KMS-11 (cell line): ENCODE measurements around the gene INTS15.
A peak's percentile ranks its signal among the peaks of the same experiment; 100 is the strongest.

Experiments used
- H2AFZ ChIP-seq: fragments of 200-600 bp; sonication (generic); 2 replicates; pipeline ENCODE4 v1.6.1; 2016; ENCODE audit warnings: antibody characterized with exemption, mixed run types, low read depth
- H3K27ac ChIP-seq: fragments of 200-600 bp; sonication (generic); 2 replicates; pipeline ENCODE4 v1.6.1; 2016; ENCODE audit warnings: mild to moderate bottlenecking, mixed run types
- H3K27me3 ChIP-seq: fragments of 200-600 bp; sonication (generic); 2 replicates; pipeline ENCODE4 v1.6.1; 2017; ENCODE audit warnings: mild to moderate bottlenecking, low read depth, mixed run types, moderate library complexity; ENCODE audit not compliant: insufficient read depth
- H3K36me3 ChIP-seq: fragments of 200-600 bp; sonication (generic); 2 replicates; pipeline ENCODE4 v1.6.1; 2017; ENCODE audit warnings: mild to moderate bottlenecking, mixed run types; ENCODE audit not compliant: insufficient read depth
- H3K4me1 ChIP-seq: fragments of 200-600 bp; sonication (generic); 2 replicates; pipeline ENCODE4 v1.6.1; 2016; ENCODE audit warnings: mild to moderate bottlenecking, low read depth, mixed run types; ENCODE audit not compliant: poor library complexity, severe bottlenecking
- H3K4me2 ChIP-seq: fragments of 200-600 bp; sonication (generic); 2 replicates; pipeline ENCODE4 v1.7.0; 2016; ENCODE audit warnings: mild to moderate bottlenecking, mixed run types
- H3K4me3 ChIP-seq: fragments of 200-600 bp; sonication (generic); IDR thresholded peaks from 2 replicates; pipeline ENCODE4 v1.6.1; 2017; ENCODE audit warnings: low read depth, low read length, mixed read lengths; ENCODE audit not compliant: insufficient read depth
- H3K79me2 ChIP-seq: fragments of 200-600 bp; sonication (generic); 2 replicates; pipeline ENCODE4 v1.6.1; 2016; ENCODE audit warnings: low read depth, mixed run types; ENCODE audit not compliant: insufficient read depth
- H3K9ac ChIP-seq: fragments of 200-600 bp; sonication (generic); 2 replicates; pipeline ENCODE4 v1.6.1; 2016; ENCODE audit warnings: mild to moderate bottlenecking, mixed run types
- H4K20me1 ChIP-seq: fragments of 200-600 bp; sonication (generic); 2 replicates; pipeline ENCODE4 v1.6.1; 2016; ENCODE audit warnings: mild to moderate bottlenecking, mixed run types; ENCODE audit not compliant: insufficient read depth
- CTCF ChIP-seq: fragments of 200-600 bp; sonication (generic); conservative IDR thresholded peaks from 2 replicates; pipeline ENCODE4 v1.6.1; 2017; ENCODE audit warnings: low read depth, mild to moderate bottlenecking, antibody characterized with exemption, low read length, moderate library complexity, mixed read lengths

The INTS15 gene

GRCh38 chr7:6637544-6638229 is 47.9 kb downstream of the INTS15 start:
- TF ChIP-seq CTCF: 0 out of 2 replicates have a peak, but pooled peaks have one; percentile 21
- peak overlapping the region; percentile 64 for H3K4me2 ChIP-seq
- H3K4me1 ChIP-seq: no peaks in the 10 kb centered on the region
- H2AFZ ChIP-seq: peak overlapping the region; percentile 49
- H3K36me3 ChIP-seq: peaks cover 3% of the 10 kb centered on the region; the same call in 1 of the 2 replicates
- H3K27me3 ChIP-seq: no peaks in the 10 kb centered on the region
- H4K20me1 ChIP-seq: no peaks in the 10 kb centered on the region
- H3K4me3 ChIP-seq: no peak overlapping the region
- no peaks in the 10 kb centered on the region; the same call in 1 of the 2 replicates for H3K79me2 ChIP-seq
- H3K9ac ChIP-seq: peak overlapping the region; percentile 48
- H3K27ac ChIP-seq: no peak overlapping the region

GRCh38 chr7:6639032-6639431 is 49.2 kb downstream of the INTS15 start:
- no peak overlapping the region for H3K4me3 ChIP-seq
- peaks cover 3% of the 10 kb centered on the region; the same call in 1 of the 2 replicates for H3K36me3 ChIP-seq
- no peaks in the 10 kb centered on the region for H3K4me1 ChIP-seq

GRCh38 chr7:6639627-6640026 is 49.8 kb downstream of the INTS15 start:
- no peak overlapping the region for H3K4me2 ChIP-seq
- no peaks in the 10 kb centered on the region for H3K27me3 ChIP-seq
- no peak overlapping the region for H2AFZ ChIP-seq
- no peaks in the 10 kb centered on the region for H3K4me1 ChIP-seq
- H3K79me2 ChIP-seq: no peaks in the 10 kb centered on the region; the same call in 1 of the 2 replicates
- H3K9ac ChIP-seq: no peak overlapping the region
- H3K36me3 ChIP-seq: peaks cover 3% of the 10 kb centered on the region; the same call in 1 of the 2 replicates
- no peak overlapping the region for H3K4me3 ChIP-seq
- no peak for TF ChIP-seq CTCF
- H3K27ac ChIP-seq: no peak overlapping the region
- no peaks in the 10 kb centered on the region for H4K20me1 ChIP-seq

More at GRCh38 chr7:6639032-6639431, 49.2 kb downstream of the INTS15 start:
- Histone ChIP-seq H3K4me2 (no peak overlapping the region), H2AFZ (no peak overlapping the region), H3K9ac (no peak overlapping the region), H4K20me1 (no peaks in the 10 kb centered on the region), H3K27ac (no peak overlapping the region), H3K27me3 (no peaks in the 10 kb centered on the region), H3K79me2 (no peaks in the 10 kb centered on the region; the same call in 1 of the 2 replicates)
- TF ChIP-seq CTCF: no peak

GRCh38 chr7:6640246-6640721 is 50.5 kb downstream of the INTS15 start:
- peaks cover 3% of the 10 kb centered on the region; the same call in 1 of the 2 replicates for H3K36me3 ChIP-seq
- H2AFZ ChIP-seq: no peak overlapping the region
- H3K79me2 ChIP-seq: no peaks in the 10 kb centered on the region; the same call in 1 of the 2 replicates
- no peak overlapping the region for H3K9ac ChIP-seq
- no peak overlapping the region for H3K27ac ChIP-seq
- H3K27me3 ChIP-seq: no peaks in the 10 kb centered on the region
- no peak overlapping the region for H3K4me3 ChIP-seq
- no peak overlapping the region for H3K4me2 ChIP-seq
- H4K20me1 ChIP-seq: no peaks in the 10 kb centered on the region
- no peak for TF ChIP-seq CTCF
- no peaks in the 10 kb centered on the region for H3K4me1 ChIP-seq
